ENCODE measurements around the gene ADSS1.

The ADSS1 gene

DNA sequence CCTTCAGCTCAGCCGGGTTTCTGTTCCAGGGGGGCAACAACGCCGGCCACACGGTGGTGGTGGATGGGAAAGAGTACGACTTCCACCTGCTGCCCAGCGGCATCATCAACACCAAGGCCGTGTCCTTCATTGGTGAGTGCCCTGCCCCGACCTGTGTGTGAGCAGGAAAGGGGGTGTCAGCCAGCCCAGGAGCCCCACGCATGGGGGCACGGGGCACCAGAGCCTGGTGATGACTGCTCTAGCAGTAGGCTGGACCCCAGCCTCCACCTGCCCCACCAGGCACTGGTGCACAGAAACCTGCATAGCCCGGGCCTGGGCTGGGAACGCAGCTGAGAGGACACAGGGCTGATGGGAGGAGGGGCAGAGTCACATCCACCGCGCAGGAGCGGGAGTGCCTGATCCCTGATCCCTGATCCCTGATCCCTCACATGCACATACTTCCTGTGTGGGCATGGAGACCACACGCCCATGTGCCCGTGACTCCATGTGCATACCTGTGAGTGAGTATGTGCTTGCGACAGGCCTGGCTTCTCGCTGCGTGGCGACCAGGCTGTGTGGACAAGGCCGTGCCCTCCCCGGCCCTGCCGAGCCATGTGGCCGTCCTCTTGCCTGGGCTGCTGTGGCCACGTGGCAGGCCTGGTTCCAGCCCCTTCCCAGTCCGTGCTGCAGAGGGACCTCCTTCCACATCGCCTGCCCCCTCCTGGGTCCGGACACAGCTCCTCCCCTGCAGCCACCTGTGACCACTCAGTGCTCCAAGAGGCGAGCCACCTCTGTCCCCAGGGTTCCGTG is 11.2 kb downstream of the ADSS1 start:
- Histone ChIP-seq H3K36me3 (ENCODE audit: insufficient read depth, low read length) (no peaks in the 10 kb centered on the region), H3K27ac (no peak overlapping the region), H3K9me3 (ENCODE audit: low read depth, low read length) (no peaks in the 10 kb centered on the region), H3K4me3 (no peak overlapping the region), H3K9ac (ENCODE audit: insufficient read length) (no peak overlapping the region)
- no peak for TF ChIP-seq POLR2AphosphoS5 (IDR thresholded peaks at IDR 0.05; ENCODE audit: borderline replicate concordance, low read depth, low read length)
- DNase-seq (ENCODE audit: low read depth, low spot score) = no peak

DNA sequence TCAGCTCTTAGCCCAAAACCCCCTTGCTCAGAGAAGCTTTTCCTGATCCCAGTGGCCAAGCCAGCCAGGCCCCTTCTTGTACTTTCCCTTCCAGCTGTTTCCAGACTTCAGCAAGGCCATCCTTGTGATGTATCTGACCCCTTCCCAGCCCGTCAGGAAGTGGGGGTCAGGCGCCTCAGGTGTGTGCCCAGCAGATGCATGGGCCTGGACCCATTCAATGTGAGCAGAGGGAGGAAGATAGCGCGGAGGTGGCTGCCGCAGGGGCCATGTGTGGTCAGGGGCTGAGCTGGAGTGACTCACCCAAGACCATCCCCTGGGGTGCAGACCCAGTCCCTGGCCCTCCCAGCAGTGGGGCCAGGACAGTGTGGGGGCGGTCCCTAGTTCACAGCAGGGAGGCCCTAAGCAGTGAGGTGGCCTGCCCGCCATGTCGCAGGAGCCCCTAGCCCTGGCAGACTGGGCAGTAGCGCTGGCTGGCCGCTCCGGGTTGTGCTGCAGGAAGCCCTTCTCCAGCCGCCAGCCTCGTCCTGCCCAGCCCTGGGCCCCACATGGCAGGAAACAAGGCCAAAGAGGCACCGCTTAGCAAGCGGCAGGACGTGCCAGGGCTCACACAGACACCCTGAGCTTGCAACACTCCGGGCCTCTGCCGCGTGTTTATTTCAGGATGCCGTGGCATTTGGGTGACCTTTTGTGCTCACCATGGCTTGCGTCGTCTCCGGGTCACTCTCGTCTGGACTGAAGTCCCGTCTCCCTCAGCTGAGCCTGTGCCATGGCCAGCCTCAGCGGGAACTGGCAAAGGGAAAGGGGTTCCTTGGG is 12.0 kb downstream of the ADSS1 start:
- H3K36me3 ChIP-seq (ENCODE audit: insufficient read depth, low read length) = no peaks in the 10 kb centered on the region
- H3K9ac ChIP-seq (ENCODE audit: insufficient read length) = no peak overlapping the region
- H3K27ac ChIP-seq = no peak overlapping the region
- no peaks in the 10 kb centered on the region for H3K9me3 ChIP-seq (ENCODE audit: low read depth, low read length)
- no peak overlapping the region for H3K4me3 ChIP-seq
- TF ChIP-seq FOXP2 (optimal IDR thresholded peaks at IDR 0.05; ENCODE audit: control extremely low read depth, extremely low read length, insufficient read depth) = no peak
- no peak for DNase-seq (ENCODE audit: low read depth, low spot score)

DNA sequence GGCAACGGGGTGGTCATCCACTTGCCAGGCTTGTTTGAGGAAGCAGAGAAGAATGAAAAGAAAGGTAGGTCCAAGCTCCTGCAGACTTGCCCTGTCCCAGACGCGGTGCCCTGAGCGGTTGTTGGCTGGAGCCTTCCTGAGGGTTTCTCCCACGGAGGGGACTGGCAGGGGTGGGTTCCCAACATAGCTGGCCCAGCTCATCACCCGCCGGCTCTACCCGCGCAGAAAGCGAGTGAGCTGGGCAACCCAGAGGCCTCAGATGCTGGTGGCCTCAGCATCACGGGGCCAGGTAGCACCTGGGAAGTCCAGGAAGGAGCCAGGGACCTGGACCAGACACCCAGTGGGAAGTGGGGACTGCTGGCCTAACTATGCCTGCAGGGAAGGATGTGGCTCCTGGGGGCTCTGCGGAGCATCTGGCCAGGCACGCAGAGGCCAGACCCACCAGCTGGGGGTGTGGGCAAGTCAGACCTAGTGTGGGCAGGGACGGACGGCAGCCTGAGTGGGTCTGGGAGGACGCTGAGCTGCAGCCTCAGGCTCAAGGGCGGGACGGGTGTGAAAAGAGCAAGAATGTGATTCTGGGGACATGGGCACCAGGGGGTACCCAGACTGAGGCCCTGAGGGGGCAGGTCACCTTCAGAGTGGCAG is 14.5 kb downstream of the ADSS1 start:
- no peaks in the 10 kb centered on the region for H3K9me3 ChIP-seq (ENCODE audit: low read depth, low read length)
- DNase-seq (ENCODE audit: low read depth, low spot score) = no peak
- H3K9ac ChIP-seq (ENCODE audit: insufficient read length) = no peak overlapping the region
- H3K4me3 ChIP-seq = no peak overlapping the region
- TF ChIP-seq FOXP2 (optimal IDR thresholded peaks at IDR 0.05; ENCODE audit: control extremely low read depth, extremely low read length, insufficient read depth) (no peak), POLR2AphosphoS5 (IDR thresholded peaks at IDR 0.05; ENCODE audit: borderline replicate concordance, low read depth, low read length) (no peak), EZH2 (IDR thresholded peaks at IDR 0.05) (no peak)
- no peak overlapping the region for H3K27ac ChIP-seq
- no peaks in the 10 kb centered on the region for H3K36me3 ChIP-seq (ENCODE audit: insufficient read depth, low read length)

DNA sequence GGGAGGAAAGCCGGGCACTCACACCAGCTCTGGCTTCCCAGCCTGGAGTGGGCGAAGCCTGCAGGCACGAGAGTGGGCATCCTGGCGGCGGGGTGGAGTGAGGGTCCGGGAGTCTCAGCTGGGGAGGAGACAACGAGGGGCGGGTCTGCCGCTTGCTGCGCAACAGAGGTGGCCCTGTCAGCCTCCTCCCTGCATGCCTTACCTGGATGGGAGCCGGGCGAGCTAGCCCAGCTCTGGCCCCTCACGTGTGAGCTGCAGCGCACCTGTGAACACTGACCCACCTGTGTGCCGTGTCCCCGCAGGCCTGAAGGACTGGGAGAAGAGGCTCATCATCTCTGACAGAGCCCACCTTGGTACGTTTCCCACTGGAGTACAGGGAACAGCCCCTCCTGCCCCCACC is 15.0 kb downstream of the ADSS1 start:
- H3K27ac ChIP-seq = no peak overlapping the region
- no peak for DNase-seq (ENCODE audit: low read depth, low spot score)
- no peaks in the 10 kb centered on the region for H3K36me3 ChIP-seq (ENCODE audit: insufficient read depth, low read length)
- no peaks in the 10 kb centered on the region for H3K9me3 ChIP-seq (ENCODE audit: low read depth, low read length)
- no peak overlapping the region for H3K4me3 ChIP-seq
- TF ChIP-seq FOXP2 (optimal IDR thresholded peaks at IDR 0.05; ENCODE audit: control extremely low read depth, extremely low read length, insufficient read depth) (no peak), EZH2 (IDR thresholded peaks at IDR 0.05) (no peak), POLR2AphosphoS5 (IDR thresholded peaks at IDR 0.05; ENCODE audit: borderline replicate concordance, low read depth, low read length) (no peak)
- no peak overlapping the region for H3K9ac ChIP-seq (ENCODE audit: insufficient read length)

DNA sequence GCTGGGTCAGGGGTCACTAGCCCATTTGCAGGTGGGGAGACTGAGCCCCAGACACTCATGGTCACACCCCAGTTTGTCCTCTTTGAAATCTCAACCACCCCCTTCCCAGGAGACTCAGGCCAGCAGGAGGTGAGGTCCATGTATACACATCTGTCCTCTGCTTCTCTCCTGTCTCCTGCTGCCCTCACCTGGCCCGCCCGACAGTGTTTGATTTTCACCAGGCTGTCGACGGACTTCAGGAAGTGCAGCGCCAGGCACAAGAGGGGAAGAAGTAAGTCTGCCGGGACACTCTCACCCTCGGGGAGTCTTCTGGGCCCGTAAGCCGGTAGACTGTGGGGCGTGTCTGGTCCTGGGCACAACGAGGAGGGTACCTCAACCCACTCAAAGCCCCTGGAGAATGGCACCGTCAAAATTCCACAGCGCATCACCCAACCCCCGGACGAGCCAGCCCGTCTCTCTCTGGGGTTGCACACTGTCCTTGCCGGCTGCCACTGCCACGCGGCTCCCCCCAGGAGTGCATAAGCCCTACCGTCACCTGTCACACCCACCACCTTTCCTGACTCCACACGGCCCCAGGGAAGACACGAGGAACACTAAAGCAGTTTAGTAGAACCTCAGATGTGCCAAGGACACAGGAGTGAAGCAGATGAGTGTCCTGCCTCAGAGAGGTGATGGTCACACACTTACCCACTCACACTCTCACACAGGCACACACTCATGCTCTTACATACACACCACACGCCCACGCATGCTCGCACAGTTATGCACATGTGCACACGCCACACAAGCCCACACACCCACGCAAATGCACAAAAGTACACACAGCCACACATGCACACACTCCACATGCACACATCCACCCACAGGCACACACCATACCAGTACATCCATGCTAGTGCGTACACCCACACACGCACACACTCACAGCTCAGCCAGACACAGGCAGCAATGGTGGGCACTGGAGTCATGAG is 15.8 kb downstream of the ADSS1 start:
- no peak for TF ChIP-seq EZH2 (IDR thresholded peaks at IDR 0.05)
- TF ChIP-seq FOXP2 (optimal IDR thresholded peaks at IDR 0.05; ENCODE audit: control extremely low read depth, extremely low read length, insufficient read depth) = no peak
- no peak for TF ChIP-seq POLR2AphosphoS5 (IDR thresholded peaks at IDR 0.05; ENCODE audit: borderline replicate concordance, low read depth, low read length)
- Histone ChIP-seq H3K9me3 (ENCODE audit: low read depth, low read length) (no peaks in the 10 kb centered on the region), H3K9ac (ENCODE audit: insufficient read length) (no peak overlapping the region), H3K27ac (no peak overlapping the region), H3K36me3 (ENCODE audit: insufficient read depth, low read length) (no peaks in the 10 kb centered on the region), H3K4me3 (no peak overlapping the region)
- DNase-seq (ENCODE audit: low read depth, low spot score) = no peak

DNA sequence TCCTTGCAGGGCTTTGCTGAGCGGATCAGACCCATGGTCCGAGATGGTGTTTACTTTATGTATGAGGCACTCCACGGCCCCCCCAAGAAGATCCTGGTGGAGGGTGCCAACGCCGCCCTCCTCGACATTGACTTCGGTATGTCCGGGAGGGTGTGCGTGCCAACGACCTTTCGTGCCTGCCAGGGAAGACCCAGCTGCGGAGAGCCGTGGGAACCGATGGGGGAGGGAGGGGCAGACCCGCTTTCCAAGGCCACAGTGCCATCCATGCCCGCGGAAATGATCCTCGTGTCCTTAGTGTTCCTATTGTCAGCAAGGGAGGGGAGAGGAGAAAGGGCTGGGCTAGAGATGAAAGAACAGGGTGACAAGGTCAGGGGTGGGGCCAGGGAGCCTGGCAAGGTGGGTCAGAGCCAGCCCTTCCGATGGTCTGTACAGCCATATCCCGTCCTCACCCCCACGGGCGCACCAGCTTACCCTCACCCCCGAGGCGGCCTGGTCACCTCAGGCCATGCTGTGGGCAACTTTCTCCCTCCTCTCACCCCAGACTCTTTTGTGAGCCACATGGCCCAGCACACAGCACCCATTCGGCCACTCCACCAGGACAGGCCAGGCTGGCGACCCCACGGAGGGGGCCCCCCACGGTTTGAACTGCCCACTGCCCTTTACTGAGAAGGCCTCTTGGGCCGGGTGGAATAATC is 17.2 kb downstream of the ADSS1 start:
- H3K9me3 ChIP-seq (ENCODE audit: low read depth, low read length) = no peaks in the 10 kb centered on the region
- H3K4me3 ChIP-seq = no peak overlapping the region
- no peaks in the 10 kb centered on the region for H3K36me3 ChIP-seq (ENCODE audit: insufficient read depth, low read length)
- TF ChIP-seq FOXP2 (optimal IDR thresholded peaks at IDR 0.05; ENCODE audit: control extremely low read depth, extremely low read length, insufficient read depth) (no peak), POLR2AphosphoS5 (IDR thresholded peaks at IDR 0.05; ENCODE audit: borderline replicate concordance, low read depth, low read length) (no peak), EZH2 (IDR thresholded peaks at IDR 0.05) (no peak)
- H3K9ac ChIP-seq (ENCODE audit: insufficient read length) = no peak overlapping the region
- DNase-seq (ENCODE audit: low read depth, low spot score) = no peak
- H3K27ac ChIP-seq = no peak overlapping the region

DNA sequence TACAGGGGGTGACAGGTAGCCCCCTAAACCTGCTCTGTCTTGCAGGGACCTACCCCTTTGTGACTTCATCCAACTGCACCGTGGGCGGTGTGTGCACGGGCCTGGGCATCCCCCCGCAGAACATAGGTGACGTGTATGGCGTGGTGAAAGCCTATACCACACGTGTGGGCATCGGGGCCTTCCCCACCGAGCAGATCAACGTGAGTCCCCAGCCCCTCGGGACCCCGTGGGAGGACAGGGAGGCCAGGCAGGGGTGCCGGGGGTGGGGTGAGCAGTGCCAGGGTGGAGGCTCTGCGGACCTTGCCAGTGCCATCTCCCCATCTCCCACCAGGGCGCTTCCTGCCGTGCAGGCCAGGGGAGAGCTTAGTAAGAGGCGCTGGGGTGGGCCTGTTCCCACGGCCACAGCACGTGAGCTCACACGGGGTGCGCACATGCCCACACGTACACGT is 17.8 kb downstream of the ADSS1 start:
- H3K4me3 ChIP-seq = no peak overlapping the region
- H3K9me3 ChIP-seq (ENCODE audit: low read depth, low read length) = no peaks in the 10 kb centered on the region
- TF ChIP-seq POLR2AphosphoS5 (IDR thresholded peaks at IDR 0.05; ENCODE audit: borderline replicate concordance, low read depth, low read length) = no peak
- no peak for TF ChIP-seq EZH2 (IDR thresholded peaks at IDR 0.05)
- TF ChIP-seq FOXP2 (optimal IDR thresholded peaks at IDR 0.05; ENCODE audit: control extremely low read depth, extremely low read length, insufficient read depth) = no peak
- no peak overlapping the region for H3K27ac ChIP-seq
- H3K9ac ChIP-seq (ENCODE audit: insufficient read length) = no peak overlapping the region
- no peaks in the 10 kb centered on the region for H3K36me3 ChIP-seq (ENCODE audit: insufficient read depth, low read length)
- no peak for DNase-seq (ENCODE audit: low read depth, low spot score)

All from SK-N-MC (cell line).